Right atrium auricular region (tissue), 2 donors: ENCODE data around the gene MOSPD3. TPM values are rescaled to one million over a fixed set of nuclear protein-coding genes. Genes with fewer than 3 reads are reported as not detected.

ENCODE experiments used
- DNase-seq: peaks from one replicate; pipeline ENCODE4 v3.0.0-alpha.2; 2019; ENCODE audit warnings: low spot score
- H3K27ac ChIP-seq, 2 donors: fragments of 200-600 bp; sonication (generic); 1 replicate in 1 of 2; 2 replicates in 1 of 2; pipeline ENCODE4 v1.5.1; 2016 to 2019
- H3K27me3 ChIP-seq, 2 donors: fragments of 200-600 bp; sonication (generic); one replicate each; pipeline versions ENCODE4 v1.5.1 to v1.6.0; 2017 to 2019
- H3K36me3 ChIP-seq: fragments of 200-600 bp; sonication (generic); one replicate; pipeline ENCODE4 v1.5.1; 2016
- H3K4me1 ChIP-seq, 2 donors: fragments of 200-600 bp; sonication (generic); one replicate each; pipeline versions ENCODE4 v1.5.1 to v1.6.0; 2017 to 2019
- H3K4me3 ChIP-seq, 2 donors: fragments of 200-600 bp; sonication (generic); 1 replicate in 1 of 2; 2 replicates in 1 of 2; pipeline ENCODE4 v1.5.1; 2017 to 2019; ENCODE audit warnings: mild to moderate bottlenecking in 1 of 2, moderate library complexity in 1 of 2
- H3K9me3 ChIP-seq, 2 donors: fragments of 200-600 bp; sonication (generic); one replicate each; pipeline ENCODE4 v1.5.1; 2019
- total RNA-seq, 2 donors: library from RNA; depleted of rRNA; stranded (reverse); fragments of >200 nt; gene quantifications; one replicate each; pipeline ENCODE4 v1.1.0, GENCODE V29; 2016
- TF ChIP-seq, protein P1 (sequence below), 2 donors: fragments of 200-600 bp; sonication (generic); IDR thresholded peaks; one replicate each; pipeline ENCODE4 v1.5.1; 2019; ENCODE audit warnings: antibody characterized with exemption in 2 of 2

Gene MOSPD3
- total RNA-seq, 2 donors from 2014 or later = 11.8 to 13.5 TPM

DNA sequence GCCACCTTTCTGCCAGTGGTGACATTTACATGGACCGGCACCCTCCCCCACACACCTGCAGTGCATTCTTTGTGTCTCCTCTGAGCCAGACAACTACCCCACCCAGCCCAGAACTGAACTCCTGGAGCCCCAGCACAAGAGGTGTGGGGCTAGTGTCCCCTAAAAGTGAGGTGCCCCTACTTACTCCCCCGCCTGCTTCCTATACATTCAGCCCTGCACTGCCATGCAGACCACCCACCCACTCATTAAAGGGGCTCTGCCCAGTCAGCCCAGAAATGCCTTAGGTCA lies 40.6 kb upstream of the MOSPD3 start:
- no peak overlapping the region for H3K27ac ChIP-seq
- TF ChIP-seq, protein P1, sequence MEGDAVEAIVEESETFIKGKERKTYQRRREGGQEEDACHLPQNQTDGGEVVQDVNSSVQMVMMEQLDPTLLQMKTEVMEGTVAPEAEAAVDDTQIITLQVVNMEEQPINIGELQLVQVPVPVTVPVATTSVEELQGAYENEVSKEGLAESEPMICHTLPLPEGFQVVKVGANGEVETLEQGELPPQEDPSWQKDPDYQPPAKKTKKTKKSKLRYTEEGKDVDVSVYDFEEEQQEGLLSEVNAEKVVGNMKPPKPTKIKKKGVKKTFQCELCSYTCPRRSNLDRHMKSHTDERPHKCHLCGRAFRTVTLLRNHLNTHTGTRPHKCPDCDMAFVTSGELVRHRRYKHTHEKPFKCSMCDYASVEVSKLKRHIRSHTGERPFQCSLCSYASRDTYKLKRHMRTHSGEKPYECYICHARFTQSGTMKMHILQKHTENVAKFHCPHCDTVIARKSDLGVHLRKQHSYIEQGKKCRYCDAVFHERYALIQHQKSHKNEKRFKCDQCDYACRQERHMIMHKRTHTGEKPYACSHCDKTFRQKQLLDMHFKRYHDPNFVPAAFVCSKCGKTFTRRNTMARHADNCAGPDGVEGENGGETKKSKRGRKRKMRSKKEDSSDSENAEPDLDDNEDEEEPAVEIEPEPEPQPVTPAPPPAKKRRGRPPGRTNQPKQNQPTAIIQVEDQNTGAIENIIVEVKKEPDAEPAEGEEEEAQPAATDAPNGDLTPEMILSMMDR (IDR thresholded peaks at IDR 0.05) = no peak
- no peak for DNase-seq
- H3K4me1 ChIP-seq = peaks cover 0 to 17% of the 10 kb centered on the region in 2 donors
- no peak overlapping the region for H3K4me3 ChIP-seq
- no peaks in the 10 kb centered on the region for H3K9me3 ChIP-seq
- no peaks in the 10 kb centered on the region for H3K27me3 ChIP-seq
- peaks cover 28% of the 10 kb centered on the region for H3K36me3 ChIP-seq

DNA sequence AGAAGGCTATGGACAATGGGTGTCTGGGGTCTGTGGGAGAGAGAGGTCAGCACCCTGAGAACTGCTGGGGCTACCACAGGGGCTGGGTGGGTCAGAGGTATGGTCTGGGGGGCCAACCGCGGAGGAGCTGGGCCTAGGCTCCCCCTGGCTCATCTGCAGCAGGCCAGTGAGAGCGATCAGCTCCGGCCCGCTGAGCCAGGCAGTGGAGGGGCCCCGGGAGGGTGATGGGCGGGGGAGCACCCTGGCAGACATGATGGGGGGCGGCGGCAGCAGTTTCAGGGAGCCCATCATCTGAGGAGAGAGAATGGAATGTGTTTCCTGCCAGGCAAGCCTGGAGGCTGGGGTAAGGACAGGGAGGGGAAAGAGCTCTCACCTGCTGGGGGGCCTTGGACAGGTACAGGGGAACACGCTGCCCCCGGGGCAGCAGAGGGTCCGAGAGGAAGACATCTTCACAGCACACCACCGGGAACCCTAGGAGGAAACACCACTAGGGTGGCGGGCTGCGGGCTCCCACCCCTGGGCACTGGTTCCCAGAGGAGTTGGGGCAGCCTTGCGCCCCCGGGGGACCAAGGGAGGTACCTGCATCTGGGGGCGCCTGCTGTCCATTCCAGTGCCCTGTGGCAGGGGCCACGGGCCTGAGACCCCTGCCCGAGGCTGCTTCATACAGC lies 39.9 kb upstream of the MOSPD3 start:
- Histone ChIP-seq H3K4me1 (peaks cover 0 to 17% of the 10 kb centered on the region in 2 donors), H3K36me3 (peaks cover 35% of the 10 kb centered on the region), H3K27me3 (no peaks in the 10 kb centered on the region), H3K4me3 (no peak overlapping the region), H3K9me3 (no peaks in the 10 kb centered on the region), H3K27ac (no peak overlapping the region)
- no peak for DNase-seq
- TF ChIP-seq, protein P1 (IDR thresholded peaks at IDR 0.05) = no peak

GRCh38 chr7:100572949-100573675 lies 39.2 kb upstream of the MOSPD3 start:
- Histone ChIP-seq H3K36me3 (peaks cover 42% of the 10 kb centered on the region), H3K27me3 (no peaks in the 10 kb centered on the region)
- TF ChIP-seq, protein P1 (IDR thresholded peaks at IDR 0.05) = no peak

GRCh38 chr7:100573691-100574361 lies 38.5 kb upstream of the MOSPD3 start, which contains the start of gene SAP25:
Gene SAP25, minus strand, starts transcription at chr7:100573900. Its CDS starts 158 bp downstream, at chr7:100573742.
- Histone ChIP-seq H3K27me3 (no peaks in the 10 kb centered on the region), H3K4me1 (peaks cover 0 to 17% of the 10 kb centered on the region in 2 donors), H3K27ac (no peak within 1 kb of the TSS), H3K4me3 (no peak within 1 kb of the TSS), H3K9me3 (no peaks in the 10 kb centered on the region), H3K36me3 (peaks cover 49% of the 10 kb centered on the region)
- TF ChIP-seq, protein P1 (IDR thresholded peaks at IDR 0.05) = no peak
- no peak for DNase-seq

More at GRCh38 chr7:100572949-100573675, 39.2 kb upstream of the MOSPD3 start:
- no peak overlapping the region for H3K4me3 ChIP-seq
- H3K9me3 ChIP-seq = no peaks in the 10 kb centered on the region
- H3K27ac ChIP-seq = no peak overlapping the region
- DNase-seq = no peak
- peaks cover 0 to 17% of the 10 kb centered on the region in 2 donors for H3K4me1 ChIP-seq

DNA sequence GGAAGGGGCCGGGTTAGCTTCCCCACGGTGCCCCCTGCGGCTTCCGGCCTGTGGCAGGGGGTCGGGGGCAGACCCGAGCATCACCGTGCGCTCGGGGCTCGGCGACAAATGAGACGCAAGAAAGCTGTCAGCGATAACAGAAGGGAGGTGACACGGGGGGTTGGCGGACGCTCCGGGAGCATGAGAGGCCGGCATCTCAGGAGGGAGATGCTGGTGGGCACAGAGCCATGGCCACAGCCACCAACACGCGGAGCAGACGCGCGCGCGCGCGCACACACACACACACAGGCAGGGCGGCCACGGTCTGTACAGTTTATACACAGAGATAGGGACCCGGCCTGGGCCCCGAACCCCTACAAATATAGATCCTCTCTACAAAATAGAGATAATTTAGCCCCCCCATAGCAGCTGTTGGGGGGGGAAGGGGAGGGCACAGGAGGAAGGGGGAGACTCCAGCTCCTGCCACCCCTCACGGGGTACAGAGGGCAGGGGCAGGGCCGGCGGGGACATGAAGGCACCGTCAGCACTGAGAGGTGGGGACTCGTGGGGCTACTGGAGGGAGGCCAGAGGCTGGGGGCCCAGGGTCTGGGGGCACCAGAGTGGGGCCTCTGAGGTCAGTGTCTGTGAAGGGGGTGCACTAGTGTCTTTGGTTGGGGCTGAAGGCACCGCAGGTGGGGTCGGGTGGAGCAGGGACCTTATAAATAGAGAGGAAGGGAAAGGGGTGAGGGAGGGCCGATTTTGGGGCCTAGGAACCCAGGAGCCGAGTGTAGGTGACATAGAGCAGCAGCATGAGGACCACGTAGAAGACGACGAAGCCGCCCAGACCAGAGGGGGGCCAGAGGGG lies 37.8 kb upstream of the MOSPD3 start:
- no peak overlapping the region for H3K4me3 ChIP-seq
- no peaks in the 10 kb centered on the region for H3K27me3 ChIP-seq
- H3K27ac ChIP-seq = no peak overlapping the region
- H3K4me1 ChIP-seq = peaks cover 0 to 10% of the 10 kb centered on the region in 2 donors
- TF ChIP-seq, protein P1 (IDR thresholded peaks at IDR 0.05) = no peak
- peaks cover 56% of the 10 kb centered on the region for H3K36me3 ChIP-seq
- H3K9me3 ChIP-seq = no peaks in the 10 kb centered on the region
- DNase-seq = no peak
